ENCODE measurements around the gene CAB39.
"Not testable (repeated sequence)": the region's sequence is repeated elsewhere in the genome, so short reads cannot be mapped to it uniquely, and the experiment has no call there.

Gene CAB39

GRCh38 chr2:230684270-230685168 is 28.1 kb upstream of the CAB39 start:
- DNase-seq: no peak

DNA sequence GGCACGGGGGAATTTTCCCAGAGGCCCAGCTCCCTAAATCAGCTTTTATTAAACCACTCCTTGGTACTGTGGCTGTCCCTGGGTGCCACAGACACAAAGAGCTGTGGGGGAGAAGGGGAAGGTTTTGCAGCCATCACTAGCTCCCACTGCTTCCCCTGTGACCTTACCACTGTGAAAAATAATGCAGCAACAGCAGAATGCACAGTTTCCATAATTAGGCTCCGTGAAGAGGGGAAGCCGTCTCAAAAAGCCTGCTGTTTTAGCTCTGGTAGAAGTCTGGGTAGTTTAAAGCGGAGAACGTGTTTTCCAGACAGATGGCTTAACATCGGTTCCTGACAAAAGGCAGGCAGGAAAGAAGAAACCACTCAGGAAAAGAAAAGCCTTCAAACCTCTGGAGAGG is 27.5 kb upstream of the CAB39 start:
- no peak for DNase-seq

DNA sequence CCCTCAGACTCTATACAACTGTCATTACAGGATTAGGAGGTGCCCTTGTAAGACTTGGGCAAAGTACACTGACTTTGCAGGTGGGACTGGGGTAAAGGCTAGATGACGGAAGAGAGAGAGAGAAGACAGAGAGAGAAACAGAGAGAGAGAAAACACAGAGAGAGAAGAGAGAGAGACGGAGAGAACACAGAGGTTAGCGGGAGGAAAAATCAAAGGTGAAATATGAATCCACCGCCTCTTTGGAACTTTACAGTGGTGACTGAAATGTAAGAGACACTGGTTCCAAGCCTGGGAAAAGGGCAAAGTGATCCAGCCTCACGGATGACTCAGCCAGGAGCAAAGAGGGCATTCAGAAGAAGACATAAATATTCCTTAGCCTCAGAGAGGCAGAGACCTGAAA is 25.1 kb upstream of the CAB39 start:
- DNase-seq: no peak

- no peak for DNase-seq
These were observed 24.2 kb upstream of the CAB39 start for GRCh38 chr2:230688490-230688889.

DNA sequence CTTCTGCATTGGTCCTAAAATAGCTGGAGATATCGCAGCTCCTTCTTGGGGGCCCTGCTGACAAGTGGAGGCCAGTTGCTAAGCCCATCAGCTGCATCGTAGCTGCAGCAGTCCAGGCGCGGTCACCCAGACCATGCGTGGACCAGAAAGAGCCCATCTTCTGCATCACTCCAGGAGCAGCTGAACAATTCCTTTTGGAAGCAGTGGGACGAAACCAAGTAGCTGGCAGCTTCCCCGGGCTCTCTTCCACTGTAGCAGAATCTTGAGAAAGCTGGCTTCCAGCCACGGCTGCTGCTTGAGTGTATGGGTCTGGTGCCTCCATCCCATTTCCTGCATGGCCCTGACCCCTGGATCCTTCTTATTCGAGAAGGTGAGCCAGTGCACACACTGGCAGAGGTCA is 22.2 kb upstream of the CAB39 start:
- no peak for DNase-seq

- no peak for DNase-seq
These were observed 21.5 kb upstream of the CAB39 start for GRCh38 chr2:230691005-230691647.

- DNase-seq: no peak
These were observed 19.9 kb upstream of the CAB39 start for GRCh38 chr2:230692760-230693159.

DNA sequence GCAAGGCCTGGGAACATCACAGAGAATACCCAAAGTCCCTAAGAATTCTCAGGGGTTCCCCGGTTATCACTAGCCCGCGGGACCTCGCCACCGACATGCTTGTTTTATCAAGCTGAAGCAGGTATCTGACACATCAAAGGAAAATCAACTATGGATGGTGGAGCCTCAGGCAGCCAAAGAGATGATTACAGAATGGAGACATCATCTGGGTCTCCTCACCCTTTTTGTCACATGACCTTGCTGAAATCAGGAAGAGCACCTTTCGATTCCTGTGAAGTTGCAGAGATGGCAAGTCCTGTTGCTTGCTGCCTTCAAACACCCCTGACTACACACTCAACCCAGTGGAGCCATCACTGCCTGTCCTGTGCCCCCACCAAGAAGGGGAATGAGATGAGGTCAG is 19.2 kb upstream of the CAB39 start:
- DNase-seq: no peak

DNA sequence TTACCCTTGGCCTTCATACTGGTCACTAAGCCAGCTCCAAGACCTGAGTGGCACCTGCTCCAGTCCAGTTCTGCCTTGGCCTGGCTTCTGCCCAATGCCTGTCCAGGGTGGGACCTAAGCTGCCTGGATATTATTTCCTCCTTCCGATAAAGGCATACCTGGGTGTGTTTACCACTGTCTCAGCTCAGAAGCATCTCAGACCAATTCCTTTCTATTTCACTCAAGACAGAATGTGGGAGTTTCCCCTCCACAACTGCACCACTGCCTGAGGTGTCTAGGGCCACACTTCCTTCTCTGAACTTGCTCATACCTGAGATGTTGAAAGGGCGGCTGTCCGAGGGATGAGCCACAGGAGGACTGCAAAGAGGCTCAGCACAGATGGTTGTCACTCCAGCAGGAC is 18.4 kb upstream of the CAB39 start:
- DNase-seq: no peak

DNA sequence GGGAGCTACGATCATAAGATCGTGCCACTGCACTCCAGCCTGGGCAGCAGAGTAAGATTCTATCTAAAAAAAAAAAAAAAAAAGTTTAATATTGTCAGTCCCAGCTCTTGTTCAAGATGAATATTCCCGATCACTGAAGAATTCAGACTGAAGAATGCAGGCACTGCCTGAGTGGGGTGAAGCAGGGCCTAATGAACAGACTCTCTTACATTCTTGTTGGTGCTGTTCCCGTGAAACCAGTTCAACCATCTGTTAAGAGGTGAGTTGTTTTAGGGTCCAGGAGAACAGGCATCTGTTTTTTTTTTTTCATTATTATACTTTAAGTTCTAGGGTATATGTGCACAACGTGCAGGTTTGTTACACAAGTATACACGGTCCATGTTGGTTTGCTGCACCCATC is 17.1 kb upstream of the CAB39 start:
- no peak for DNase-seq

DNA sequence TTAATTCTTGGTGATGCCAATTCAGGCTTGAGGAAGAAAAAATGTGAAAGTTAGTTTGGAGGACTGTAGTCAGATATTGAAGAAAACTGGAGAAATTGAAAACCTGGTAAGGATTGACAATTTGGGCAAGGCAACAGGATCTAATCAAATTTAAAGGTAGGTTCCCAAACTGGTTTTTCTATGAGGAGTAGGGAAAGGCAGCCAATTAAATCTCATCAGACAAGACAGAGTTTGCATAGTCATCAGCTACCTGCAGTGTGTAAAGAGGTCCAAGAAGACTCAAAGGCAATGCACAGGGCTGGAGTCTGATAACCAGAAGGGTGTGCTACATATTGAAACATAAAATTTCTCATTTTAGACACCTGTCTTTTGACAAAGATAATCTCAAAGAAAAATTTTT is 16.0 kb upstream of the CAB39 start:
- no peak for DNase-seq

DNA sequence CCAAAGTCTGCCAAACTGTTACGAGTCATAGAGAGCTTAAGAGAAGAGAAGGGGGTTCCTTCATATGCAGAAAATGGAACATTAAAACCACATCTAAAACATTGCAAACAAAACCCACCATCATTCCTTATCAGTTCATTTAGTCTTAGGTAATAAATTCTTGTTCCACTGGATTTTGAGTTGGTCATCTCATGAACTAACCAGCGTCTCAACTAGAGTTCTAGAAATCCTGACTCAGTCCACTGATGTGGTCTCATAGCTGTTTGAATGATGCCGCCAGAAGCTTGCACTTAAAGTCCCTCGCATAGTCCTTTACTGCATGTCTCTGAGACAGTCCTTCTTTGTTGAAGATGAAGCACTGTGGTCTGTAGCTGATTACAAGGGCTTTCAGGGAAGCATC is 15.0 kb upstream of the CAB39 start:
- no peak for DNase-seq

DNA sequence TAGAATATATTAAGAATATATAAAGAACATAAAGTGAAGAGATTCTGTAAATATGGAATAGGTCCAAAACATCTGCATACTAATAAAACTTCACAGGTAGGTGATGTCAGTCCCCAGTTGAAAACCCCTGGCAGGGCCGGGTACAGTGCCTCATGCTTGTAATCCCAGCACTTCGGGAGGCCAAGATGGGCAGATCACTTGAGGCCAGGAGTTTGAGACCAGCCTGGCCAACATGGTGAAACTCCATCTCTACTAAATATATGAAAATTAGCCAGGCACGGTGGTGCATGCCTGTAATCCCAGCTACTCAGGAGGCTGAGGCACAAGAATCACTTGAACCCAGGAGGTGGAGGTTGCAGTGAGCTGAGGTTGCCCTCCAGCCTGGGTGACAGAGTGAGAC is 13.9 kb upstream of the CAB39 start:
- not testable (repeated sequence) for DNase-seq

- DNase-seq: no peak
These were observed 12.2 kb upstream of the CAB39 start for GRCh38 chr2:230700447-230700846.

DNA sequence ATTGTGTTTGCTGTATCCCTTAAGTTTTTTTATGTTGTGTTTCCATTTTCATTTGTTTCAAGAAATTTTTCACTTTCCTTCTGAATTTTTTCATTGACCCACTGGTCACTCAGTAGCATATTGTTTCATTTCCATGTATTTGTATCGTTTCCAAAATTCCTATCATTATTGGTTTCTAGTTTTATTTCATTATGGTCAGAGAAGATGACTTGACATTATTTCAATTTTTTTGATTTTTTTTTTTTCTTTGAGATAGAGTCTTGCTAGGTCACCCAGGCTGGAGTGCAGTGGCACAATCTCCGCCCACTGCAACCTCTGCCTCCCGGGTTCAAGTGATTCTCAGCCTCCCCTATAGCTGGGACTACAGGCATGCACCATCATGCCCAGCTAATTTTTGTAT is 11.3 kb upstream of the CAB39 start:
- DNase-seq: no peak

DNA sequence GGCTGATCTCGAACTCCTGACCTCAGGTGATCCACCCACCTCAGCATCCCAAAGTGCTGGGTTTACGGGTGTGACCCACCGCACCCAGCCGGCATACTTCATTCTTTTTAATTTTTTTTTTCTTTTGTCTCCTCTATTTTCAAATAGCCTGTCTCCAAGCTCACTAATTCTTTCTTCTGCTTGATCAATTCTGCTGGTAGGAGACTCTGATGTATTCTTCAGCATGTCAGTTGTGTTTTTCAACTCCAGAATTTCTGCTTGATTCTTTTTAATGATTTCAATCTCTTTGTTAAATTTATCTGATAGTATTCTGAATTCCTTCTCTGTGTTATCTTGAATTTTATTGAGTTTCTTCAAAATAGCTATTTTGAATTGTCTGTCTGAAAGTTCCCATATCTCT is 10.2 kb upstream of the CAB39 start:
- not testable (repeated sequence) for DNase-seq

GRCh38 chr2:230703514-230703913 is 9.1 kb upstream of the CAB39 start:
- DNase-seq: no peak

DNA sequence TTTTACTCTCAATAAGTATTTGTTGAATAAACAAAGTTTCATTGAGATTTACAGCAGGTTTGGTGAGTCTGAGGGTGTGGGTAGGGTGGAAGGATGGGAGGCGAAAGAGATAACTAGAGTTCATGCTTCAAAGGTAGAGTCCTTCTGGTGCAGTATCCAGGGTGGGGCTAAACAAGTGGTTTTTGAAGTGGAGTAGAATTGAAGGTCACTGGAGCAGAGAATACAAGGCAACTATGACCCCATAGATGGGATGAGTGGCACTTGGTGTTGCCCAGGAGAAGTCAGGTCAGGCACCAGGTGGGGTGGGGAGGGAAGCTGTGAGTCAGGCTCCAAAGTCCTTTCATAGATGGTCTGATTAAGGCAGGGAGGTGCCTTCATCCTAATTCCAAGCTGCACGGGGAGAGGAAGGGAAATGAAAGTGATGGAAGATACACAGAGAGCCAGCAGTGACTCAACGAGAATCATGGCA is 6.6 kb upstream of the CAB39 start:
- DNase-seq: no peak

- no peak for DNase-seq
These were observed 5.7 kb upstream of the CAB39 start for GRCh38 chr2:230706966-230707365.

DNA sequence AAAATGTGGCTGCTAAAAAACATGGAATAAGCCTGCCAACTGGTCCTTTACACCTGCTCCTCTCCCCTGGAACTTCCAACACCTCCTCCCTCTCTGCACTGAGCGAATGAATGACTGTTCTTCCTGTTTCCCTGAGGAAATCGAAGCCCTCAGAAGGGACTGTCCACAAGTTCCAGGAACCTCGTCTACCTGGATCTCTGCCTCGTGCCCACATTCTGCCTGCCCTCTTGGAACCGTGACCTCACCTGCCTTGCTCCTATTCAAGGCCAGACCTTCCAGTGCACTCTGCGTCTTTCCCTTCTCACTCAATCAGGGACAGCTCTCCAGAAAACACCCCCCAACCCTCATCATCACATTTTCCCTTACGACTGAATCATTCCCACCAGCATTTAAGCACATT is 4.4 kb upstream of the CAB39 start:
- DNase-seq: no peak

GRCh38 chr2:230711224-230711623 is 1.4 kb upstream of the CAB39 start:
- DNase-seq: no peak

GRCh38 chr2:230713331-230714135 is 891 bp downstream of the CAB39 start:
- peak; percentile 32 for DNase-seq

DNA sequence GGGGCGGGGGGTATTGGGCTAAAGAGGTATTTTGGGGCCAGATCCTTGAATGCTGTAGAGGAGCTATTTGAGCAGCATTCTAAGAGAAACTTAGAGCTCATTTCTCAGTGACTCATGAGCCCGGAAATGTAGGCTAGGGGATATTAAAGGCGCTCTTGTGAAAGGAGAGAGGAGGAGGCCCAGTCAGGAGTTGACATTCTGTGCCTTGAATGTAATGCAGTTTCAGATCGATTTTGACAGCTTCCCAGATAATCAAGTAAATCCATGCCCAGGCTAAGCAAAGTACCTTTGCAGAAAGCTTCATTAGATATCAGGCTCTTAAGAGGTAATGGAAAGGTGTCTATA is 1.5 kb downstream of the CAB39 start:
- no peak for DNase-seq

DNA sequence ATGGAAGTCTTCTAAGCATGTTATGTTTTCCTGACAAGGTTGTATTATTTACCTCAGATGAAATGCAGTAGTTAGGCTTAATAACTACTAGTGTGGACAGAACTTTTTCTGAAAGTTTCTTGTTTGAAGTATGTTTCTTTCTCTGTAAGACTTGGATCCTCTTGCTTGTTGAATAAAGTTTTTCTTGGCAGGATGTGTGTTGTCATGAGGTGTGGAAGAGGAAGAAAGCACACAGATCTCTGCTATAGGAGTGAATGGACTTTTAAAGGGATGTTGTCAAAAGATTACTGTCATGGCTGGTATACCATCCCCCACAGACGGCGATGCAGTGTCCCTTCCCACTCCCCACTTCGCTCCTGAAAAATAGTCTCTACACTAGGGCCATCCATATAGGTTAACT is 2.6 kb downstream of the CAB39 start:
- DNase-seq: no peak

All from NCI-H146 (cell line).